H9 (cell line): ENCODE measurements around the gene RANGAP1. TPM values are rescaled to one million over a fixed set of nuclear protein-coding genes. Genes with fewer than 3 reads are reported as not detected.

Experiments
- DNase-seq: peaks from one replicate; pipeline ENCODE4 v3.0.0-alpha.2; 2017
- H2AFZ ChIP-seq: one replicate; pipeline ENCODE4 v1.6.1; 2013; ENCODE audit warnings: mild to moderate bottlenecking, low read length, control low read depth, moderate library complexity
- H2AK5ac ChIP-seq: 2 replicates; pipeline ENCODE4 v1.6.1; 2013; ENCODE audit warnings: low read length, control low read depth, mixed read lengths; ENCODE audit not compliant: insufficient read length
- H2BK120ac ChIP-seq: one replicate; pipeline ENCODE4 v1.6.1; 2013; ENCODE audit warnings: low read depth, mild to moderate bottlenecking, low read length, control low read depth, inconsistent platforms; ENCODE audit not compliant: poor library complexity, severe bottlenecking
- H2BK12ac ChIP-seq: 2 replicates; pipeline ENCODE4 v1.6.1; 2013; ENCODE audit warnings: low read length, control low read depth, mixed read lengths, low read depth; ENCODE audit not compliant: insufficient read length
- H2BK15ac ChIP-seq: 2 replicates; pipeline ENCODE4 v1.6.1; 2013; ENCODE audit warnings: low read depth, low read length, control low read depth
- H2BK20ac ChIP-seq: one replicate; pipeline ENCODE4 v1.6.1; 2013; ENCODE audit warnings: low read depth, mild to moderate bottlenecking, low read length, control low read depth, inconsistent platforms; ENCODE audit not compliant: poor library complexity, severe bottlenecking
- H2BK5ac ChIP-seq: 2 replicates; pipeline ENCODE4 v1.6.1; 2013; ENCODE audit warnings: low read length, control low read depth, mixed read lengths; ENCODE audit not compliant: insufficient read length
- H3K14ac ChIP-seq: 2 replicates; pipeline ENCODE4 v1.6.1; 2013; ENCODE audit warnings: low read length, control low read depth; ENCODE audit not compliant: insufficient read depth
- H3K18ac ChIP-seq: 2 replicates; pipeline ENCODE4 v1.6.1; 2013; ENCODE audit warnings: low read depth, mild to moderate bottlenecking, mixed read lengths, low read length, control low read depth; ENCODE audit not compliant: insufficient read length
- H3K23ac ChIP-seq: 2 replicates; pipeline ENCODE4 v1.6.1; 2013; ENCODE audit warnings: low read length, control low read depth, mixed read lengths, low read depth; ENCODE audit not compliant: insufficient read length
- H3K23me2 ChIP-seq: 2 replicates; pipeline ENCODE4 v1.6.1; 2013; ENCODE audit warnings: low read depth, mild to moderate bottlenecking, mixed read lengths, low read length, control low read depth; ENCODE audit not compliant: insufficient read length, poor library complexity, severe bottlenecking
- H3K27ac ChIP-seq: 2 replicates; pipeline ENCODE4 v1.5.1; 2013; ENCODE audit warnings: low read length, control low read depth, mixed read lengths, low read depth; ENCODE audit not compliant: insufficient read length
- H3K27me3 ChIP-seq: 2 replicates; pipeline ENCODE4 v1.6.1; 2013; ENCODE audit warnings: low read length, control low read depth, inconsistent platforms; ENCODE audit not compliant: insufficient read depth
- H3K4ac ChIP-seq: 2 replicates; pipeline ENCODE4 v1.6.1; 2013; ENCODE audit warnings: low read depth, mild to moderate bottlenecking, control low read depth, inconsistent platforms, low read length, moderate library complexity
- H3K4me1 ChIP-seq: 2 replicates; pipeline ENCODE4 v1.6.1; 2013; ENCODE audit warnings: low read length, control low read depth, inconsistent platforms; ENCODE audit not compliant: insufficient read depth
- H3K4me2 ChIP-seq: 2 replicates; pipeline ENCODE4 v1.6.1; 2013; ENCODE audit warnings: low read length, control low read depth, mixed read lengths; ENCODE audit not compliant: insufficient read length, insufficient read depth
- H3K56ac ChIP-seq: 2 replicates; pipeline ENCODE4 v1.6.1; 2013; ENCODE audit warnings: low read depth, mild to moderate bottlenecking, mixed read lengths, low read length, control low read depth; ENCODE audit not compliant: insufficient read length
- H3K79me1 ChIP-seq: 2 replicates; pipeline ENCODE4 v1.6.1; 2013; ENCODE audit warnings: low read depth, mild to moderate bottlenecking, moderate library complexity, low read length, control low read depth, inconsistent platforms; ENCODE audit not compliant: insufficient read depth, poor library complexity, severe bottlenecking
- H3K79me2 ChIP-seq: 2 replicates; pipeline ENCODE4 v1.6.1; 2013; ENCODE audit warnings: low read length, control low read depth, inconsistent platforms; ENCODE audit not compliant: insufficient read depth
- H3K9ac ChIP-seq: 2 replicates; pipeline ENCODE4 v1.6.1; 2013; ENCODE audit warnings: low read length, control low read depth, mixed read lengths; ENCODE audit not compliant: insufficient read length; ENCODE audit errors: extremely low read depth
- H3K9me3 ChIP-seq: one replicate; pipeline ENCODE4 v1.6.1; 2013; ENCODE audit warnings: low read depth, low read length, inconsistent platforms; ENCODE audit not compliant: control insufficient read depth
- H3T11ph ChIP-seq: one replicate; pipeline ENCODE4 v1.6.1; 2013; ENCODE audit warnings: mild to moderate bottlenecking, low read length, control low read depth, inconsistent platforms
- H4K20me1 ChIP-seq: one replicate; pipeline ENCODE4 v1.6.1; 2013; ENCODE audit not compliant: control insufficient read depth, insufficient read length, insufficient read depth
- H4K5ac ChIP-seq: 2 replicates; pipeline ENCODE4 v1.6.1; 2013; ENCODE audit warnings: low read depth, mild to moderate bottlenecking, mixed read lengths, low read length, control low read depth; ENCODE audit not compliant: insufficient read length
- H4K8ac ChIP-seq: replicated peaks from 2 replicates; pipeline ENCODE4 v1.6.1; 2013; ENCODE audit warnings: low read length, control low read depth, mixed read lengths, low read depth; ENCODE audit not compliant: insufficient read length
- H4K91ac ChIP-seq: 2 replicates; pipeline ENCODE4 v1.6.1; 2013; ENCODE audit warnings: low read depth, mild to moderate bottlenecking, moderate library complexity, mixed read lengths, low read length, control low read depth; ENCODE audit not compliant: insufficient read length
- H3K27ac Mint-ChIP-seq, 3 experiments: 2 replicates in 2 of 3; 3 replicates in 1 of 3; pipeline ENCODE4 v1.8.0; 2020 to 2021; ENCODE audit warnings: mixed read lengths in 3 of 3, mild to moderate bottlenecking in 1 of 3, moderate library complexity in 1 of 3
- H3K27me3 Mint-ChIP-seq: 2 replicates; pipeline ENCODE4 v1.8.0; 2021; ENCODE audit warnings: low read depth, mild to moderate bottlenecking, moderate library complexity, mixed read lengths
- H3K36me3 Mint-ChIP-seq, 3 experiments: 2 replicates in 2 of 3; 3 replicates in 1 of 3; pipeline ENCODE4 v1.8.0; 2020 to 2021; ENCODE audit warnings: low read depth in 3 of 3, mixed read lengths in 3 of 3; ENCODE audit not compliant: insufficient read depth in 1 of 3
- H3K4me1 Mint-ChIP-seq, 2 experiments: 2 replicates each; pipeline ENCODE4 v1.8.0; 2020; ENCODE audit warnings: mixed read lengths in 2 of 2
- H3K4me3 Mint-ChIP-seq, 2 experiments: 2 replicates in 1 of 2; 3 replicates in 1 of 2; pipeline ENCODE4 v1.8.0; 2020 to 2021; ENCODE audit warnings: mild to moderate bottlenecking in 2 of 2, mixed read lengths in 2 of 2, moderate library complexity in 1 of 2
- H3K9me3 Mint-ChIP-seq, 2 experiments: 2 replicates in 1 of 2; 3 replicates in 1 of 2; pipeline ENCODE4 v1.8.0; 2020; ENCODE audit warnings: mild to moderate bottlenecking in 2 of 2, mixed read lengths in 2 of 2, moderate library complexity in 1 of 2
- WGBS: extraction: QIAGEN DNeasy Blood & Tissue Kit; methylation state at CpG from one replicate; pipeline ENCODE4 v1.1.7; 2013; ENCODE audit warnings: missing lambda C conversion rate, low lambda C conversion rate, mixed read lengths; ENCODE audit not compliant: insufficient read length; ENCODE audit errors: extremely low coverage; 5-methylcytosine and 5-hydroxymethylcytosine counted together
- total RNA-seq: library from RNA; stranded (reverse); gene quantifications from 2 replicates; pipeline ENCODE4 v1.2.1, GENCODE V29; 2021
- TF ChIP-seq, protein P1 (sequence below): fragments of 200-600 bp; sonication (generic); conservative IDR thresholded peaks from 3 replicates; pipeline ENCODE4 v1.8.0; 2021; ENCODE audit warnings: antibody characterized with exemption, mild to moderate bottlenecking

RANGAP1 gene
- total RNA-seq, 1 experiment from 2014 or later, result 130 TPM

DNA sequence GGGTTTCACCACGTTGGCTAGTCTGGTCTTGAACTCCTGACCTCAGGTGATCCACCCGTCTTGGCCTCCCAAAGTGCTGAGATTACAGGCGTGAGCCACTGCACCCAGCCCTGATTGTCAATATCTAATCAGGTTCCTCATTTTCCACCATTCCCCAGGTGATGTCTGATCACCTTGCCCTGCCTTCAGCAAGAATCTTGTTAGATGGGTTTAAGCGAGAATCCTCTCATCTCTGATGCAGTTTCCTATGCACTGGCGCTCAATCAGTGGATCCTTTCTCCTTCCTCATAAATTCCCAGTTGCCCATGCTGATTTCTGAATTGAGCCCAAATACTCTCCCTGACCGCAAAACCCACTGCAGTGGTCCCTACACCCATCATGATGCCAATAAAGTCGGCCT is 14.7 kb upstream of the RANGAP1 start:
- peaks cover 5% of the 10 kb centered on the region; the same call in 1 of the 2 replicates for H3K4me1 ChIP-seq
- no peak overlapping the region for H2BK15ac ChIP-seq
- H3K4me2 ChIP-seq, result peak overlapping the region; percentile 89
- no peaks in the 10 kb centered on the region for H4K20me1 ChIP-seq
- no peak overlapping the region for H3K18ac ChIP-seq
- no peak for DNase-seq
- H3K9me3 ChIP-seq, result no peaks in the 10 kb centered on the region
- Mint-ChIP-seq H3K36me3 (peaks cover 0 to 9% (median 8%) of the 10 kb centered on the region in 3 experiments; a peak in 4 of 7 replicates), H3K27me3 (peaks cover 2% of the 10 kb centered on the region; the same call in 1 of the 2 replicates), H3K9me3 (no peaks in the 10 kb centered on the region), H3K27ac (peak overlapping the region in 1 of 3 experiments; percentile 45; a peak in 2 of 7 replicates), H3K4me1 (peaks cover 15 to 20% of the 10 kb centered on the region in 2 experiments), H3K4me3 (peak overlapping the region; percentile 73 to 78)
- peak overlapping the region; percentile 36 for H3K9ac ChIP-seq
- H3K14ac ChIP-seq, result no peak overlapping the region
- H3K23ac ChIP-seq, result no peak overlapping the region
- no peak overlapping the region for H4K5ac ChIP-seq
- WGBS, result no CpG with 5 or more reads among the region's 7 CpGs
- no peak overlapping the region for H3K56ac ChIP-seq
- TF ChIP-seq, protein P1, sequence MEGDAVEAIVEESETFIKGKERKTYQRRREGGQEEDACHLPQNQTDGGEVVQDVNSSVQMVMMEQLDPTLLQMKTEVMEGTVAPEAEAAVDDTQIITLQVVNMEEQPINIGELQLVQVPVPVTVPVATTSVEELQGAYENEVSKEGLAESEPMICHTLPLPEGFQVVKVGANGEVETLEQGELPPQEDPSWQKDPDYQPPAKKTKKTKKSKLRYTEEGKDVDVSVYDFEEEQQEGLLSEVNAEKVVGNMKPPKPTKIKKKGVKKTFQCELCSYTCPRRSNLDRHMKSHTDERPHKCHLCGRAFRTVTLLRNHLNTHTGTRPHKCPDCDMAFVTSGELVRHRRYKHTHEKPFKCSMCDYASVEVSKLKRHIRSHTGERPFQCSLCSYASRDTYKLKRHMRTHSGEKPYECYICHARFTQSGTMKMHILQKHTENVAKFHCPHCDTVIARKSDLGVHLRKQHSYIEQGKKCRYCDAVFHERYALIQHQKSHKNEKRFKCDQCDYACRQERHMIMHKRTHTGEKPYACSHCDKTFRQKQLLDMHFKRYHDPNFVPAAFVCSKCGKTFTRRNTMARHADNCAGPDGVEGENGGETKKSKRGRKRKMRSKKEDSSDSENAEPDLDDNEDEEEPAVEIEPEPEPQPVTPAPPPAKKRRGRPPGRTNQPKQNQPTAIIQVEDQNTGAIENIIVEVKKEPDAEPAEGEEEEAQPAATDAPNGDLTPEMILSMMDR, result no peak
- no peak overlapping the region for H2AFZ ChIP-seq
- H2BK12ac ChIP-seq, result no peak overlapping the region
- no peak overlapping the region for H4K91ac ChIP-seq
- no peak overlapping the region for H3K27ac ChIP-seq
- no peak overlapping the region for H2BK120ac ChIP-seq
- peaks cover 10% of the 10 kb centered on the region for H3K23me2 ChIP-seq
- no peak overlapping the region for H3K4ac ChIP-seq
- no peaks in the 10 kb centered on the region for H3K79me1 ChIP-seq
- no peaks in the 10 kb centered on the region for H3K27me3 ChIP-seq
- no peak overlapping the region for H2BK20ac ChIP-seq
- H3K79me2 ChIP-seq, result peaks cover 8% of the 10 kb centered on the region; the same call in 1 of the 2 replicates
- no peak overlapping the region for H3T11ph ChIP-seq
- H4K8ac ChIP-seq, result no peak overlapping the region
- H2BK5ac ChIP-seq, result no peak overlapping the region
- no peak overlapping the region for H2AK5ac ChIP-seq
